Loucy (cell line): ENCODE data around the gene AMZ2.
"Not testable (repeated sequence)": the region's sequence is repeated elsewhere in the genome, so short reads cannot be mapped to it uniquely, and the experiment has no call there.

Experiments
- H2AFZ ChIP-seq: fragments of 200-600 bp; sonication (generic); 2 replicates; pipeline ENCODE4 v1.6.0; 2016; ENCODE audit warnings: antibody characterized with exemption, mild to moderate bottlenecking, low read length, moderate library complexity
- H3F3A ChIP-seq: fragments of 200-600 bp; 2 replicates; pipeline ENCODE4 v1.6.0; 2016; ENCODE audit warnings: antibody characterized with exemption, low read depth, mild to moderate bottlenecking
- H3K27me3 ChIP-seq: fragments of 200-600 bp; sonication (generic); 2 replicates; pipeline ENCODE4 v1.6.1; 2014; ENCODE audit warnings: low read length, mild to moderate bottlenecking; ENCODE audit not compliant: insufficient read depth, poor library complexity, severe bottlenecking
- H3K36me3 ChIP-seq: fragments of 200-600 bp; sonication (generic); 2 replicates; pipeline ENCODE4 v1.6.1; 2016; ENCODE audit warnings: low read length; ENCODE audit not compliant: insufficient read depth
- H3K4me1 ChIP-seq: fragments of 200-600 bp; sonication (generic); 2 replicates; pipeline ENCODE4 v1.5.1; 2014; ENCODE audit warnings: low read length, mild to moderate bottlenecking; ENCODE audit not compliant: insufficient read depth, poor library complexity, severe bottlenecking
- H3K4me2 ChIP-seq: fragments of 200-600 bp; sonication (generic); 2 replicates; pipeline ENCODE4 v1.6.0; 2014; ENCODE audit warnings: antibody characterized with exemption, low read length, low read depth, mild to moderate bottlenecking; ENCODE audit not compliant: poor library complexity, severe bottlenecking
- H3K4me3 ChIP-seq: fragments of 200-600 bp; sonication (generic); 2 replicates; pipeline ENCODE4 v1.5.1; 2014; ENCODE audit warnings: low read length, mild to moderate bottlenecking, mixed read lengths; ENCODE audit not compliant: poor library complexity, severe bottlenecking
- H3K79me2 ChIP-seq: fragments of 200-600 bp; sonication (generic); 2 replicates; pipeline ENCODE4 v1.6.1; 2014; ENCODE audit warnings: low read length; ENCODE audit not compliant: insufficient read depth
- H3K9ac ChIP-seq: fragments of 200-600 bp; sonication (generic); 2 replicates; pipeline ENCODE4 v1.6.0; 2014; ENCODE audit warnings: mild to moderate bottlenecking, low read depth, low read length, moderate library complexity; ENCODE audit not compliant: poor library complexity, severe bottlenecking
- H3K9me2 ChIP-seq: fragments of 200-600 bp; sonication (generic); replicated peaks from 2 replicates; pipeline ENCODE4 v1.6.1; 2016; ENCODE audit warnings: low read depth, low read length, mixed read lengths
- H3K9me3 ChIP-seq: fragments of 200-600 bp; sonication (generic); 2 replicates; pipeline ENCODE4 v1.6.1; 2014; ENCODE audit warnings: mild to moderate bottlenecking, antibody characterized with exemption, low read length, low read depth; ENCODE audit not compliant: insufficient read depth
- H4K20me1 ChIP-seq: fragments of 200-600 bp; sonication (generic); 2 replicates; pipeline ENCODE4 v1.6.0; 2014; ENCODE audit warnings: antibody characterized with exemption, low read length, mild to moderate bottlenecking; ENCODE audit not compliant: insufficient read depth, poor library complexity, severe bottlenecking
- EZH2phosphoT487 ChIP-seq: fragments of 200-600 bp; IDR thresholded peaks from 2 replicates; pipeline ENCODE4 v1.6.1; 2018; ENCODE audit warnings: antibody characterized with exemption, mild to moderate bottlenecking, moderate library complexity, borderline replicate concordance
- TF ChIP-seq, protein P1 (sequence below): fragments of 200-600 bp; sonication (generic); conservative IDR thresholded peaks from 2 replicates; pipeline ENCODE4 v1.5.1; 2014; ENCODE audit warnings: mild to moderate bottlenecking, antibody characterized with exemption, low read length

The AMZ2 gene

DNA sequence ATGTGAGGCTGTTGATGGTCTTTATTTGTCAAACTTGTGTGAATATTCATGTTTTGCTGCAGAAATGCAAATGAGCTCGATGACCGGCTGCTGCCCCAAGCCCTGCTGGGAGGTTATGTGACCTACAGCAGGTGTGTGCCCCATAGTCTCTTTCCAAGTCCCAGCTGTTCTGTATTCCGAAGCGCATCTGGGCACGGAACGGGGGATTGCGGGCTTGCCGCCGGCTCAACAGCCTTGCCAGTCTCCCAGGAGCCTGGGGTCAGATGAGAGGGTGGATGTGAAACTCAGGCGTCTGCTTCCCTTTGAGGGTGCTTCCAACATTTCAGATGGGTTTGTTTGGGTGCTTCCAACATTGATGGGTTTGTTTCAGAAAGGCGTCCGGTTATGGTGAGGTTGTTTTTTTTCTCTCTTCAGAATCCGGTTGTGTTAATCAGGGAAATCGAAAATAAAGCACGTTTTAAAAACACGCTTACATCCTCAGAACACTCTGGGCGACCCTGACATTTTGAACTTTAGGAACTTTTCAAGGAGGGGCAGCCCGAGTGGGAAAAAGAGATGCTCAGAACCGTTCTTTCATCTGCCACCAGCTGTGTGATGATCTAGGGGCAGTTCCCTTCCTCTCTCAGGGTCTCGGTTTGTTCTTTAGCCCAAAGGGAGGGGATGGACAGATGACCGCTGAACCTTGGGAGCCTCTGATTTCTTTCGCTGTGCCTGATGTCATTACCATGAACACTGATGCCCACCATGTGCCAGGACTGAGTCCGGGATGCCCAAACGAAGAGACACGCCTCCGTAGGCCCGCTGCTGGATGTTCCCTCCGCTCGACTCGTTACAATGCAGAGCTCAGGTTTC, 47.8 kb upstream of the AMZ2 start:
- H3K79me2 ChIP-seq: no peaks in the 10 kb centered on the region
- peak overlapping the region; percentile 76 for H3K4me2 ChIP-seq
- TF ChIP-seq, protein P1, sequence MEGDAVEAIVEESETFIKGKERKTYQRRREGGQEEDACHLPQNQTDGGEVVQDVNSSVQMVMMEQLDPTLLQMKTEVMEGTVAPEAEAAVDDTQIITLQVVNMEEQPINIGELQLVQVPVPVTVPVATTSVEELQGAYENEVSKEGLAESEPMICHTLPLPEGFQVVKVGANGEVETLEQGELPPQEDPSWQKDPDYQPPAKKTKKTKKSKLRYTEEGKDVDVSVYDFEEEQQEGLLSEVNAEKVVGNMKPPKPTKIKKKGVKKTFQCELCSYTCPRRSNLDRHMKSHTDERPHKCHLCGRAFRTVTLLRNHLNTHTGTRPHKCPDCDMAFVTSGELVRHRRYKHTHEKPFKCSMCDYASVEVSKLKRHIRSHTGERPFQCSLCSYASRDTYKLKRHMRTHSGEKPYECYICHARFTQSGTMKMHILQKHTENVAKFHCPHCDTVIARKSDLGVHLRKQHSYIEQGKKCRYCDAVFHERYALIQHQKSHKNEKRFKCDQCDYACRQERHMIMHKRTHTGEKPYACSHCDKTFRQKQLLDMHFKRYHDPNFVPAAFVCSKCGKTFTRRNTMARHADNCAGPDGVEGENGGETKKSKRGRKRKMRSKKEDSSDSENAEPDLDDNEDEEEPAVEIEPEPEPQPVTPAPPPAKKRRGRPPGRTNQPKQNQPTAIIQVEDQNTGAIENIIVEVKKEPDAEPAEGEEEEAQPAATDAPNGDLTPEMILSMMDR: no peak
- no peak for TF ChIP-seq EZH2phosphoT487
- no peaks in the 10 kb centered on the region for H3K36me3 ChIP-seq
- no peaks in the 10 kb centered on the region for H3K9me2 ChIP-seq
- no peak overlapping the region for H2AFZ ChIP-seq
- peaks cover 14% of the 10 kb centered on the region for H3K4me1 ChIP-seq
- H3K4me3 ChIP-seq: peak overlapping the region; percentile 62
- H3F3A ChIP-seq: no peaks in the 10 kb centered on the region
- no peaks in the 10 kb centered on the region for H4K20me1 ChIP-seq
- no peaks in the 10 kb centered on the region for H3K9me3 ChIP-seq
- no peak overlapping the region for H3K9ac ChIP-seq
- H3K27me3 ChIP-seq: no peaks in the 10 kb centered on the region

DNA sequence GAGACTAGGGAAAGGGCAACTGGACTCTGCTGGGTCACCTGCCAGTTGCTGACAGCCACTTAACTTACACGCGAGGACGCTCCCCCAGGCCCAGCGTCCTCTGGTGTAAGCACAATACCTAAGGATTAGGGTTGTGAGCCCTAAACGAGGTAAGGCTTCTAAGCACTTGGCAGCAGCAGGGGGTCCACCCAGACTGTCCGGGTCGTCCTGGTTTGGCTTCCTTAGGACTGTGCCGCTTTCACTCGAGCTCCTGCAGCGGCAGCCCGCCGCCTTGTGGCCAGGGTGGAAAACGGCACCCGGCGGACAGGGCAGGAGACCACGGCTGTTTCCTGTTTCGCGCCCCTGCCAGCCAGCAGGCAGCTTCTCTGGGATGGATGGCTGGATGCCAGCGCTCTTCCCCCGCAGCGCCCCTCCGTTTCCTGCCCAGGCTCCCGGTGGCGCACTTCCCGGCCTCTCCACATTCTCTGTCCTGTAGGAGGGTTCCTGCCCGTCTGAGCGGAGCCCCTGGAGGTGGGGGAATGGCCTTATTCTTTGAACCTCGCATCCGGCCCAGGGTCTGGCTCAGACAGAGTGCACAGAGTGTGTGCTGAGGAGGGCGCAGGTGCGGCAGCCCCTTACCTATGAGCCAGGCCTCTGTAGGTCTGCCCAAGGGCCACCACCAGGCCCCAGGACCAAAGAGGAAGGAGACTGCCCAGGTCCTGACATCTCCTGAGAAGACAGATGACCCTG, 47.0 kb upstream of the AMZ2 start:
- peak overlapping the region; percentile 62 for H3K4me3 ChIP-seq

DNA sequence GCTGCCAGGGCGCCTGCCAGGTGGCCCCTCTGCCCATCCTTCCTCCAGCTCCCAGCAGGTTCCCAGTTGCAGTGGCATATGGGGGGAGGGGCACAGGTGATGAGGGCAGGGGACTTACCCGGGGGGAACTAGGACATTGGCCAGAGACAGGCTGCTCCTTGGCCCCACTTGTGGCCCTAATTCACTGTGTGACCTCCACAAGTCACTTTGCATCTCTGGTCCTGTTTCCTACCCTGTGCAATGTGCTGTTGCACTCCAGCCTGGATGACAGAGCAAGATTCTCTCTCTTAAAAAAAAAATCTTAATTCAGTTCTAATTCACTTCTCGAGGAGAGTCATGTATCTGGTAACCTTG, 46.4 kb upstream of the AMZ2 start:
- not testable (repeated sequence) for H3K9me2 ChIP-seq, H3K4me3 ChIP-seq, H4K20me1 ChIP-seq, H3K36me3 ChIP-seq, H3K9me3 ChIP-seq, H3K79me2 ChIP-seq, H3F3A ChIP-seq, H3K27me3 ChIP-seq, H2AFZ ChIP-seq
- H3K4me2 ChIP-seq: peak overlapping the region; percentile 76
- peak overlapping the region; percentile 35 for H3K9ac ChIP-seq
- H3K4me1 ChIP-seq: peaks cover 15% of the 10 kb centered on the region

More for the DNA sequence above, 47.0 kb upstream of the AMZ2 start:
- H3K9me2 ChIP-seq: no peaks in the 10 kb centered on the region
- H3K79me2 ChIP-seq: peaks cover under 1% of the 10 kb centered on the region; the same call in 1 of the 2 replicates
- peak overlapping the region; percentile 76 for H3K4me2 ChIP-seq
- no peaks in the 10 kb centered on the region for H3F3A ChIP-seq
- H3K27me3 ChIP-seq: no peaks in the 10 kb centered on the region
- peak overlapping the region; percentile 65 for H2AFZ ChIP-seq
- H3K4me1 ChIP-seq: peaks cover 14% of the 10 kb centered on the region
- peak overlapping the region; percentile 35 for H3K9ac ChIP-seq
- H3K9me3 ChIP-seq: no peaks in the 10 kb centered on the region
- H3K36me3 ChIP-seq: no peaks in the 10 kb centered on the region
- H4K20me1 ChIP-seq: no peaks in the 10 kb centered on the region
- no peak for TF ChIP-seq EZH2phosphoT487
- TF ChIP-seq, protein P1: peak; percentile 76

DNA sequence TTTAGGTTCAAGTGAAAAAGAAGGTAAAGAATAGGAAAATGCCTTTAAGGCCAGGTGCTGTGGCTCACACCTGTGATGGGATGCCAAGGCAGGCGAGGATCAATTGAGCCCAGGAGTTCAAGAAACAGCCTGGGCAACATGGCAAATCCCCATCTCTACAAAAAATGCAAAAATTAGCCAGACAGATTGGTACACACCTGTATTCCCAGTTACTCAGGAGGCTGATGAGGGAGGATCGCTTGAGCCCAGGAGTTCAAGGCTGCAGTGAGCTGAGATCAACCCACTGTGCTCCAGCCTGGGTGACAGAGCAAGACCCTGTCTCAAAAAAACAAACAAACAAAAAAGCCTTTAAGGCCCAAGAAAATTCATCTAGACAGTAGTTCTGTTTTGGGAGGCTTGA, 45.5 kb upstream of the AMZ2 start:
- peaks cover 15% of the 10 kb centered on the region for H3K79me2 ChIP-seq

More for the DNA sequence above, 45.5 kb upstream of the AMZ2 start:
- H3K4me2 ChIP-seq, H3K9me3 ChIP-seq, H3K27me3 ChIP-seq, H3K36me3 ChIP-seq, H3F3A ChIP-seq, H4K20me1 ChIP-seq, H3K9ac ChIP-seq, H3K9me2 ChIP-seq, H2AFZ ChIP-seq, H3K4me3 ChIP-seq: not testable (repeated sequence)
- peaks cover 21% of the 10 kb centered on the region for H3K4me1 ChIP-seq
